Measurements from ENCODE around the gene RGMA.

DNA sequence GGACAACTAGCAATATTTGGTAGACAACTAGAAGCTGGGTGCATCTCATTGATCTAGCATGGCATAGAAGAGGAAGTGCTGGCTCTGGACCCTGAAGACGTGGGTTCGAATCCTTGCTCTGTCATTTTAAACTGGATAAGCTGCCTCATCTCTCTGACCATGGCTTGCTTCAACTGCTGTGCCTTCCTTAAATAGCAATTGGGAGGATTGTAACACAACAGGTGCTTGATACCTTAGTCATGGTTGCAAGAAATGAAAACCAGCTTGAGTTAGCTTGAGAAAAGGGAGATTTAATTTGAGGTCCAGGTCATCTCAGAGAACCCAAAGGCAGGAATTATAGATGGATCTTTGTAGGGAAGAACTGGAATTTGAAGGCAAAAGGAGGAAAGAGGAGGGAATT, 14.8 kb upstream of the RGMA start:
- TF ChIP-seq, protein P1, sequence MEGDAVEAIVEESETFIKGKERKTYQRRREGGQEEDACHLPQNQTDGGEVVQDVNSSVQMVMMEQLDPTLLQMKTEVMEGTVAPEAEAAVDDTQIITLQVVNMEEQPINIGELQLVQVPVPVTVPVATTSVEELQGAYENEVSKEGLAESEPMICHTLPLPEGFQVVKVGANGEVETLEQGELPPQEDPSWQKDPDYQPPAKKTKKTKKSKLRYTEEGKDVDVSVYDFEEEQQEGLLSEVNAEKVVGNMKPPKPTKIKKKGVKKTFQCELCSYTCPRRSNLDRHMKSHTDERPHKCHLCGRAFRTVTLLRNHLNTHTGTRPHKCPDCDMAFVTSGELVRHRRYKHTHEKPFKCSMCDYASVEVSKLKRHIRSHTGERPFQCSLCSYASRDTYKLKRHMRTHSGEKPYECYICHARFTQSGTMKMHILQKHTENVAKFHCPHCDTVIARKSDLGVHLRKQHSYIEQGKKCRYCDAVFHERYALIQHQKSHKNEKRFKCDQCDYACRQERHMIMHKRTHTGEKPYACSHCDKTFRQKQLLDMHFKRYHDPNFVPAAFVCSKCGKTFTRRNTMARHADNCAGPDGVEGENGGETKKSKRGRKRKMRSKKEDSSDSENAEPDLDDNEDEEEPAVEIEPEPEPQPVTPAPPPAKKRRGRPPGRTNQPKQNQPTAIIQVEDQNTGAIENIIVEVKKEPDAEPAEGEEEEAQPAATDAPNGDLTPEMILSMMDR (conservative IDR thresholded peaks at IDR 0.05; ENCODE audit: low read depth, low read length) = no peak
- no peak for TF ChIP-seq EZH2 (IDR thresholded peaks at IDR 0.05; ENCODE audit: low read length, unreplicated experiment)

Data from PC-3 (cell line).